CD14-positive monocyte (primary cell): ENCODE results near the gene PSMG3. TPM values are rescaled to one million over a fixed set of nuclear protein-coding genes. Genes with fewer than 3 reads are reported as not detected.

ENCODE experiments used
- DNase-seq, 3 donors: peaks; one replicate each; pipeline ENCODE4 v3.0.0-alpha.2; 2011 to 2022
- H2AFZ ChIP-seq: 2 replicates; pipeline ENCODE4 v1.6.0; 2012; ENCODE audit warnings: mild to moderate bottlenecking, low read depth, low read length, inconsistent platforms; ENCODE audit not compliant: insufficient read depth, poor library complexity, severe bottlenecking
- H3K27ac ChIP-seq, 2 donors: 1 replicate in 1 of 2; 2 replicates in 1 of 2; pipeline ENCODE4 v1.5.1; 2012 to 2013; ENCODE audit warnings: low read length in 2 of 2, control low read depth in 1 of 2, inconsistent platforms in 1 of 2, low read depth in 1 of 2, mild to moderate bottlenecking in 1 of 2
- H3K27me3 ChIP-seq, 2 donors: one replicate each; pipeline versions ENCODE4 v1.6.0 to v1.6.1; 2011 to 2013; ENCODE audit warnings: low read length in 2 of 2; ENCODE audit not compliant: control insufficient read depth in 2 of 2, insufficient read depth in 2 of 2
- H3K36me3 ChIP-seq, 2 donors: replicated peaks in 1 of 2; 1 replicate in 1 of 2; 2 replicates in 1 of 2; pipeline versions ENCODE4 v1.5.1 to v1.6.1; 2012 to 2013; ENCODE audit warnings: low read length in 2 of 2, control low read depth in 1 of 2, inconsistent platforms in 1 of 2, mild to moderate bottlenecking in 1 of 2; ENCODE audit not compliant: insufficient read depth in 2 of 2, control insufficient read depth in 1 of 2
- H3K4me1 ChIP-seq, 2 donors: 1 replicate in 1 of 2; 2 replicates in 1 of 2; pipeline versions ENCODE4 v1.5.1 to v1.6.1; 2012 to 2013; ENCODE audit warnings: low read length in 2 of 2, control low read depth in 1 of 2, inconsistent platforms in 1 of 2, mild to moderate bottlenecking in 1 of 2, moderate library complexity in 1 of 2; ENCODE audit not compliant: insufficient read depth in 2 of 2, control insufficient read depth in 1 of 2
- H3K4me2 ChIP-seq: replicated peaks from 2 replicates; pipeline ENCODE3; 2012; ENCODE audit warnings: low read length, moderate library complexity, mild to moderate bottlenecking; ENCODE audit not compliant: poor library complexity, severe bottlenecking; ENCODE audit errors: extremely low read depth
- H3K4me3 ChIP-seq, 3 experiments: fragments of 200-600 bp in 1 of 3; sonication (generic) in 1 of 3; replicated peaks in 1 of 3; 1 replicate in 2 of 3; 2 replicates in 1 of 3; pipeline ENCODE4 v1.5.1; 2011 to 2013; ENCODE audit warnings: low read length in 3 of 3, mild to moderate bottlenecking in 3 of 3, control low read depth in 2 of 3, low read depth in 2 of 3, inconsistent platforms in 1 of 3, moderate library complexity in 1 of 3
- H3K79me2 ChIP-seq: 2 replicates; pipeline ENCODE4 v1.6.0; 2012; ENCODE audit warnings: mild to moderate bottlenecking, control low read depth, inconsistent platforms, low read length, moderate library complexity; ENCODE audit not compliant: insufficient read depth
- H3K9ac ChIP-seq: 2 replicates; pipeline ENCODE4 v1.6.0; 2017; ENCODE audit warnings: low read length, mild to moderate bottlenecking; ENCODE audit not compliant: insufficient read depth, poor library complexity, severe bottlenecking
- H3K9me3 ChIP-seq, 2 donors: replicated peaks in 1 of 2; 1 replicate in 1 of 2; 2 replicates in 1 of 2; pipeline versions ENCODE4 v1.5.1 to v1.6.1; 2012 to 2013; ENCODE audit warnings: low read length in 2 of 2, control low read depth in 1 of 2; ENCODE audit not compliant: control insufficient read depth in 1 of 2, insufficient read depth in 1 of 2
- H4K20me1 ChIP-seq: 2 replicates; pipeline ENCODE4 v1.6.0; 2012; ENCODE audit warnings: mild to moderate bottlenecking, low read length, control low read depth, moderate library complexity; ENCODE audit not compliant: insufficient read depth
- H3K27ac Mint-ChIP-seq, 7 donors: one replicate each; pipeline ENCODE4 v1.8.0; 2020; ENCODE audit warnings: mild to moderate bottlenecking in 7 of 7, mixed read lengths in 7 of 7, moderate library complexity in 6 of 7, inconsistent platforms in 2 of 7
- H3K27me3 Mint-ChIP-seq, 3 donors: one replicate each; pipeline ENCODE4 v1.8.0; 2021 to 2022; ENCODE audit warnings: low read depth in 3 of 3, mild to moderate bottlenecking in 3 of 3, mixed read lengths in 3 of 3, moderate library complexity in 3 of 3, inconsistent platforms in 1 of 3
- H3K36me3 Mint-ChIP-seq, 2 donors: one replicate each; pipeline ENCODE4 v1.8.0; 2020; ENCODE audit warnings: mixed read lengths in 2 of 2, inconsistent platforms in 1 of 2, mild to moderate bottlenecking in 1 of 2
- H3K4me1 Mint-ChIP-seq: one replicate; pipeline ENCODE4 v1.8.0; 2020; ENCODE audit warnings: mild to moderate bottlenecking, mixed read lengths
- H3K4me3 Mint-ChIP-seq, 2 donors: one replicate each; pipeline ENCODE4 v1.8.0; 2020; ENCODE audit warnings: mild to moderate bottlenecking in 2 of 2, mixed read lengths in 2 of 2, moderate library complexity in 1 of 2
- H3K9me3 Mint-ChIP-seq, 7 donors: one replicate each; pipeline ENCODE4 v1.8.0; 2020 to 2022; ENCODE audit warnings: mixed read lengths in 7 of 7, mild to moderate bottlenecking in 6 of 7, moderate library complexity in 6 of 7, inconsistent platforms in 2 of 7
- CTCF ChIP-seq: fragments of 200-600 bp; IDR thresholded peaks from one replicate; pipeline ENCODE4 v1.8.0; 2022; ENCODE audit warnings: antibody characterized with exemption, mild to moderate bottlenecking
- WGBS: methylation state at CpG from one replicate; pipeline ENCODE4 v1.1.5; 2013; ENCODE audit warnings: missing lambda C conversion rate; ENCODE audit not compliant: insufficient coverage; 5-methylcytosine and 5-hydroxymethylcytosine counted together
- intact Hi-C, 2 donors: fragments of 100-400 bp; cut with micrococcal nuclease; formaldehyde crosslinking; loops; one replicate each; pipeline versions ENCODE4 v1.15.0 to v1.15.1; 2023
- polyA plus RNA-seq, 3 donors: library from polyadenylated mRNA; depleted of rRNA in 1 of 3; unstranded in 2 of 3; stranded (reverse) in 1 of 3; fragments of 300-500 nt in 2 of 3; fragments of >200 nt in 1 of 3; fragmentation: Illumina TruSeq in 2 of 3; gene quantifications; 1 replicate in 2 of 3; 2 replicates in 1 of 3; pipeline ENCODE4 v1.2.3, GENCODE V29; 2012 to 2021

PSMG3 gene
- polyA plus RNA-seq, 3 donors: 32.6 to 38.8 (median 34.5) TPM

DNA sequence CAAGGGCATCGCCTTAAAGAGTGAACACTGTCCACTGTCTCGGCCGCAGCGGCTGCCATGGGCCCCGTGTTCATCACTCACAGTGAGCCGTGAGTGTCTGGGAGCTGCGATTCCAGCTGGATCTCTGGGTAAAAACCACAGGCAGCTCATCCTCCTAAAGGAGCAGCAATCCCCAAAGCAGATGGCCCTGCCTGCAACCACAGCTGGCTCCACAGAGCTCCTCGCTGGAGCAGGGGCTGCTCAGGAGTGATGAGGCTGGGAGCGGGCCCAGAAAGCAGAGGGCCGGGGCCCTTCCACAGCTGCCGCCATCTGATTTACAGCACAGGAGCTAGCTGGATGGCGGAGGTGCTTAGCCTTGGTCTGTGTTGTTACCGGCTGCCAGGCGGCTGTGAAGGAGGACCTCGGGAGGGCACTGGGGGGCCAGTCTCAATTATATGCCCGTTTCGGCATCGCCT, 7.2 kb downstream of the PSMG3 start:
- Histone ChIP-seq H3K27ac (no peak overlapping the region), H3K9ac (no peak overlapping the region), H4K20me1 (no peaks in the 10 kb centered on the region), H3K4me2 (no peak overlapping the region), H3K79me2 (no peaks in the 10 kb centered on the region), H3K27me3 (peaks cover 0 to 2% of the 10 kb centered on the region in 2 donors), H3K36me3 (peaks cover 7 to 13% of the 10 kb centered on the region in 2 donors), H2AFZ (no peak overlapping the region), H3K4me3 (no peak overlapping the region), H3K4me1 (peaks cover 9 to 14% of the 10 kb centered on the region in 2 donors), H3K9me3 (no peaks in the 10 kb centered on the region)
- Mint-ChIP-seq H3K9me3 (peaks cover 0 to 4% (median 0%) of the 10 kb centered on the region in 7 donors), H3K27me3 (peaks cover 2 to 10% (median 4%) of the 10 kb centered on the region in 3 donors), H3K27ac (no peak overlapping the region), H3K4me3 (no peak overlapping the region), H3K36me3 (peaks cover 15 to 29% of the 10 kb centered on the region in 2 donors), H3K4me1 (peaks cover 25% of the 10 kb centered on the region)
- intact Hi-C loops: loop anchor here in 1 of 2 donors (10.0 kb wide), 1 partner anchor 48 kb away; no protein-coding TSS in a partner anchor
- TF ChIP-seq CTCF: no peak
- 86% methylated on average over 18 of the region's 18 CpGs for WGBS
- DNase-seq: no peak

DNA sequence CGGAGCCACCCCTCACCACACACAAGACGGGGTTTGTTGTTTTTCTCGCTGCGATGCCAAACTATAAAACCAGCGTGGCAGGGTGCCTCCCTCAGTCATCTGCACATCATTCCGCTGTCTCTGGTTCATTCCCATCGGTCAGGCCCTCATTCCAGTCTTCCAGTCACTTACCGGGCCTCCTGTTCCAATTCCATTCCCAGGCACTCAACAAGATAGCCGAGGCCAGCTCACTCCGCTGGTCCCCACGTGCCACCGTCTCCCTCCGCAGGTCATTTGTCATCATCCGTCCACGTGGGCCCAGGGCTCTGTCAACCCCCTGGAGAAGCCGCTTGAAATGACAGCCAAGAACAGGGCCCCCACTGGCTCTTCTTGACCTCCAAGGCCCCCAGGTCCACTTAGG, 7.7 kb downstream of the PSMG3 start:
- WGBS: 89% methylated on average over 14 of the region's 16 CpGs
- Mint-ChIP-seq H3K27ac (no peak overlapping the region), H3K9me3 (peaks cover 0 to 4% (median 0%) of the 10 kb centered on the region in 7 donors), H3K36me3 (peaks cover 10 to 24% of the 10 kb centered on the region in 2 donors), H3K4me1 (peaks cover 22% of the 10 kb centered on the region), H3K4me3 (no peak overlapping the region), H3K27me3 (peaks cover 2 to 10% (median 4%) of the 10 kb centered on the region in 3 donors)
- Histone ChIP-seq H3K27ac (no peak overlapping the region), H2AFZ (no peak overlapping the region), H3K9me3 (no peaks in the 10 kb centered on the region), H3K79me2 (no peaks in the 10 kb centered on the region), H3K27me3 (peaks cover 0 to 2% of the 10 kb centered on the region in 2 donors), H3K4me2 (no peak overlapping the region), H3K4me3 (no peak overlapping the region), H4K20me1 (no peaks in the 10 kb centered on the region), H3K36me3 (peaks cover 4 to 8% of the 10 kb centered on the region in 2 donors), H3K9ac (no peak overlapping the region), H3K4me1 (peaks cover 9 to 14% of the 10 kb centered on the region in 2 donors)
- intact Hi-C loops: loop anchor here in 1 of 2 donors (10.0 kb wide), 1 partner anchor 47 kb away; no protein-coding TSS in a partner anchor
- no peak for DNase-seq
- TF ChIP-seq CTCF: no peak
